ENCODE results near the gene SLC22A25. TPM values are rescaled to one million over a fixed set of nuclear protein-coding genes. Genes with fewer than 3 reads are reported as not detected.
"Not testable (repeated sequence)": the region's sequence is repeated elsewhere in the genome, so short reads cannot be mapped to it uniquely, and the experiment has no call there.

The SLC22A25 gene
- under 1 TPM in 2 of 4 donors, not detected in 2; 0.03 to 0.44 TPM for polyA plus RNA-seq (ENCODE audit: insufficient read length in 4 of 4)

DNA sequence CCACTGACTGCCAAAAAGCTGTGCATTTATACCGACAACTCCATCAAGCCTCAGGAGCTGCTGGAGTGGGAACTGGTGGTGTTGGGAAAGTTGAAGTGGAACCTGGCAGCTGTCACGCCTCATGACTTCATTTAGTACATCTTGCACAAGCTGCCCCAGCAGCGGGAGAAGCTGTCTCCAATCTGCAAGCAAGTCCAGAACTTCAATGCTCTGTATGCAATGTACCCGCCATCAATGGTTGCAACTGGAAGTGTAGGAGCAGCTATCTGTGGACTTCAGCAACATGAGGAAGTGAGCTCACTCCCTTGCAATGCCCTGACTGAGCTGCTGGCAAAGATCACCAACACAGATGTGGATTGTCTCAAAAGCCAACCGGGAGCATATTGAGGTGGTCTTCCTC is at the start of gene SLC22A25:
Gene SLC22A25 (minus strand): TSS at position 67 of the 400 bp plus-strand sequence. CDS start 13,947 bp downstream, outside the sequence.
- DNase-seq (ENCODE audit: low read depth in 4 of 4, low spot score in 2 of 4) = no peak

DNA sequence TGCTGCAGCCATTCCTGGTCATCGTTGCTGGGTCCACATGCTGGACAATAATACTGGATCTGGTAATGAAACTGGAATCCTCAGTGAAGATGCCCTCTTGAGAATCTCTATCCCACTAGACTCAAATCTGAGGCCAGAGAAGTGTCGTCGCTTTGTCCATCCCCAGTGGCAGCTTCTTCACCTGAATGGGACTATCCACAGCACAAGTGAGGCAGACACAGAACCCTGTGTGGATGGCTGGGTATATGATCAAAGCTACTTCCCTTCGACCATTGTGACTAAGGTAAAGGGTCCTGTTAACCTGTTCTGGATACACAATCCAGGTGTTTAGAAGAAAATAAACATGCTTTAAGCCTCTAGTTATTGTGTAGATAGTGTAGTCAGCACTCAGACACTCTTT is 46.9 kb upstream of the SLC22A25 start:
- no peak for DNase-seq (ENCODE audit: low read depth in 4 of 4, low spot score in 2 of 4)

DNA sequence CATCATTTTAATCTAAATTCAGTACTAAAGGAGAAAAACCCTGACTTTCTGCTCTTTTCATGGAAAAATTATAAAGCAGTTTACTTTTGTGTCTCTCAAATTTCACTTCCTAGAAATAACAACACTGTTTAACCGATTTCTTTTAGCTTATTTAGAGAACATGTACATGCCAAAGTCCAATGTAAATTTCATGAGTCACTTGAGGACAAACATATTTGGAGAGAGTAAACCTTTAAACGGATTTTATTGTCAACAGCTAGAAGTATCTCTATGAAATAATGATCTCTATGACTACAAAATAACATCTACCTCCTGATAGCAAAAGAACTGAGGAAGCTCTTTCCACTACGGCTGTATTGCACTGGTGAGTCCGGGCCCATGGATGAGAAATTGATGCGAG is 46.3 kb upstream of the SLC22A25 start:
- DNase-seq (ENCODE audit: low read depth in 4 of 4, low spot score in 2 of 4) = no peak

DNA sequence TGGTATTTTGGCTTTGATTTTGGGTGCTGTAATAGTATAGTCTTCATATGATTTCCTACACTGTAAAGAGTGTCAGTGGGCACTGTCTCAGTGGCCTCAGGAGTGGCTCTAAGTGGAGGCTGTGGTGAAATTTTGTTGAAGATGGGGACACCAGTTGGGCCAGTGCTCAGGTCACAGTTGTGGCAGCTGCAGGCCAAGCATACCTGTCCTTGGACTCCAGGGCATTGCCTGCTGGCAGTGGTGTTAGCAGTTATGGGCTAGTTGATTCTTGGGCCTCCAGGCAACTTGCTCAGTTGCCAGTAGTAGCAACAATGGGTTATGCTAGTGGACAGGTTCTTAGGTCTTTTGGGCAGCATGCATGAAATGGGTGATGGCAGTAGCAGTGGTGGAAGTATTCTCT is 39.2 kb upstream of the SLC22A25 start:
- no peak for DNase-seq (ENCODE audit: low read depth in 4 of 4, low spot score in 2 of 4)

DNA sequence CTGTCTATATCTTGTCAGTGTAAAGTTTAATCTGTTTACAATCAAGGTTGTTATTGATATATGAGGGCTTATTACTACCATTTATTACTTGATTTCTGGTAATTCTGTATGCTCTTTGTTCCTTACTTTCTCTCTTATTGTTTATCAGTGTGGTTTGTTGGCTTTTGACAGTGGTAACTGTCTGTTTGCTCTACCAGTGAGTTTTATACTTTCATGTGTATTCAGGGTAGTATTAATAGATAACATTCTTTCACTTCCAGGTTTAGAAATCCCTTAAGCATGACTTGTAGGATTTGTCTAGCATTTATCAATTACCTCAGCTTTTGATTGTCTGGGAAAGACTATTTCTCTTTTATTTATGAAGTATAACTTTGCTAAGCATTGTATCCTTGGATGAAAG is 37.5 kb upstream of the SLC22A25 start:
- no peak for DNase-seq (ENCODE audit: low read depth in 4 of 4, low spot score in 2 of 4)

DNA sequence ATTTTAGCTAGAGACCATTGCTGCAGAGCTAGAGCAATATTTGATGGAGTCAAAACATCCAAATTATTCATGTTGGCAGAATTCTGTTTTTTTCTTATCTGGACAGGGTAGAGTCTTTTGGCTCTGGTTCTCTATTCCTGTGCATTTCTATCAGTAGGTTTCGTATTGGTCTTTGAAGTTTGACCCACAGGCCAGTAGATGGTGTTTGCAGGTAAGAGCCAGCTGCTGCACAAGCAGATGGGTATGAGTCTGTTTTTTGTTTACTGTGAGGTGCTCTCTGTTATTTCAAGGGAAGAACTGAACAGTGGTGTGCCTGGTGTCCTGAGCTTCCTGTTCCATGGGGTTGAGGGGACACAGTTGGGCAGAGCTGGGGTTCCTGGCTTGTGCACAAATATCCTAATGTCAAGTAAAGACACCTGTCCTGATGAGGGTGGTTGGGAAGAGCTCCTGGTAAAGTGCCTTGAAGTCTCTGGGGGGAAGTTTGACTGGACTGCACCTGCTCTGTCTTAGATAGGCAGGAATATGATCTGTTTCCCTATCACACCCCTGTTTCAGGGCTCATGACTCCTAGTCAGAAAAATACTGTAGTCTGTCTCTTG is 34.0 kb upstream of the SLC22A25 start:
- no peak for DNase-seq (ENCODE audit: low read depth in 4 of 4, low spot score in 2 of 4)

DNA sequence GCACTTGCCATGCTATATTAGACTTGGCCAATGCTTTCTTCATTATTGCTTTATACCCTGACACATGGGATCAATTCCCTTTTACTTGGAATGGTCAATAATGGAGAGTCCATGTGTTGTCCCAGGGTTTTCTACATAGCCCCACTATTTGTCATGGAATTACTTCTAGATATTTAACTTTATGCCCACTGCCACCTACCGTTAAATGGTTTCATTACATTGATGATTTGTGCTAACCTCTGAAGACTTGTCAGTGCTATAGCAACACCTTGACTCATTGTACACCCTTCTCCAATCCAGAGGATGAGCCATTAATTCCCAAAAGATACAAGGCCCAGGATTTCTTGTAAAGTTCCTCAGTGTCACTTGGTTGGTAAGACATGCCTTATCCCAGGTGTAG is 31.4 kb upstream of the SLC22A25 start:
- no peak for DNase-seq (ENCODE audit: low read depth in 4 of 4, low spot score in 2 of 4)

DNA sequence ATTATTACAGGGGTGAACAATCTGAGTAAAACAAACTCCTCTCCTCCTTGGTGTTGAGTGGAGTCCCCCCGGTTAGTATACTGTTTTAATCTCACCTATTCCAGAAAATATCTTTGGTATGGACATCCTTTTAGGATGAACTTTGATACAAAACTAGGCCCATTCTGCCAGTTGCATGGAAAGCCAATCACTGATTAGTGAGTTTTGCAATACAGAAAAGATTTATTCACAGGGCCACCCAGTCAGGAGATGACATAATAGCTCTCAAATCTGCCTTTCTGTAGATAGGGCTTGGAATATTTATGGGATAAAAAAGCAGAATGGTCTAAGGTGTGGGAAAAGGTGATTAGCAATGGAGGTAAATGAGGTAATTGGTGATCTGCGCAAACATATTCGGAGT is 30.3 kb upstream of the SLC22A25 start:
- DNase-seq (ENCODE audit: low read depth in 4 of 4, low spot score in 2 of 4) = no peak

DNA sequence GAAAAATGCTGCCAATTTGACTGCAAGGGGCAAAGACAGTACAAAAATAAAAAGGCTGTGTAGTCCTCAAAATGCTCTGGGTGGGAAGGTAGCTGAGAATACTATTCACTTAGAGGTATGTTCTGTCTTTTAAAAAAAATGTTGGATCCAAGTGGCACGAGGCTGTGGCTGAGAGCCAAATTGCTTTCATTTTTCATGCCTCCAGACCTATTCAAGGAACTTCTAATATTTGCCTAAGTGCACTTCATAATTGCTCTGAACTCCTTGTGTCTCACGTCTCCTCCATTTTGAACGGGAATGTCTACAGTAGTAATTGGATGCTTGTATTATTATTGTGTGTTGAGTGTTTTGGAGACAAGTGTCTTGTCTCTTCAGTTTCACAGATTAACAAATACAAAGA is 19.1 kb upstream of the SLC22A25 start:
- DNase-seq (ENCODE audit: low read depth in 4 of 4, low spot score in 2 of 4) = no peak

DNA sequence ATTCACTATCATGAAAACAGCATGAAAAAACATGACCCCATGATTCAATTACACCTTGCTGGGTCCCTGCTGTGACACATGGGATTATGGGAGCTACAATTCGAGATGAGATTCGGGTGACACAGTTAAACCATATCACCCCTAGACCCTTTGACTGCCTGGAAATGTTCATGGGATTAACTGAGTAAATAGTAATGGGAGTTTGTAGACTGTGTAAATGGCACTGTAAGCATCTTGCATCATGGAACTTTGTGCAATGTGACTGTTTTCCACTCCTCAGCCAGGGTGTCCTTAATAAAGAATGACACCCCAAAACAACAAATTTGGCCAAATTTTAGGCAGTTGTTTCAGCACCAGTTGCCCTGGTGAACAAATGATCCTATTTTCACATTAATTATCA is 7.9 kb upstream of the SLC22A25 start:
- DNase-seq (ENCODE audit: low read depth in 4 of 4, low spot score in 2 of 4) = no peak

DNA sequence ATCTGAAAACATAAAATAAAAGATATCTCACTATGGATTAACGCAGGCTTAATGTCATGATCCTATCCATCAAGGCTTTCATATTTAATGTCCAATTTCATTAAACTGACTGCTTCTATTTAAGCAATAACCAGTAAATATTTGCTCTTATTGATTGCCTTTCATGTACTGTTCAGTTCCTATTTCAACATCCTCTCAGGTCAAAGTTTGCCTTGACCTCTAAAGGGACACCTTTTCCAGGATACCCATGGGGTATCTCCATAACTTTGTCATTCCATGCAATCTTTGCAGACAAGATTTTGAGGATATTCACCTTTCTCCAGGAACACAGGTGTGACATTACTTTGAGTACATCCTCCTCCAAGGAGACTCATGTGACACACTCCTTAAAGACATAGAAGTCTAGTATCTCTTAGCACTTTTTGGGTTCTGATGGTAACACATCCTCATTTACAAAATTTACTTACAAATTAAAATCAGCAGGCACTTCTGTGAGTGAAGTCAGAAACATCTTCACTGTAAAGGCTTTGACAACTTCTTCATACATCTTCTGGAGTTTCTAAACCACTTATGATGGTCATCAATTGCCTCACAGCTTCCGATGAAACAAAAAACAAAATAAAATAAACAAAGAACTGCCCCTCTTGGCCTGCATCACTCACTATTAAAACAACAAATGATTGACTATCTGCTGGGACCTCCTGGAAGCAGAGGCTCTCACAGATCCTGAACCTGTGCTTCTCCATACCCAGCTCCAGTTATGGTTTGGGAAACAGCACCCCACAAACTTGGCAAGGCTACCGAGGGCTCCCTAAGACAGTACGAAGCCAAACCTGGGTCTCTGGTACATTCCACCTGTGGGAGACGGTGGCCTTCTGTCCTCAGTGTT is 7.0 kb upstream of the SLC22A25 start:
- no peak for DNase-seq (ENCODE audit: low read depth in 4 of 4, low spot score in 2 of 4)

DNA sequence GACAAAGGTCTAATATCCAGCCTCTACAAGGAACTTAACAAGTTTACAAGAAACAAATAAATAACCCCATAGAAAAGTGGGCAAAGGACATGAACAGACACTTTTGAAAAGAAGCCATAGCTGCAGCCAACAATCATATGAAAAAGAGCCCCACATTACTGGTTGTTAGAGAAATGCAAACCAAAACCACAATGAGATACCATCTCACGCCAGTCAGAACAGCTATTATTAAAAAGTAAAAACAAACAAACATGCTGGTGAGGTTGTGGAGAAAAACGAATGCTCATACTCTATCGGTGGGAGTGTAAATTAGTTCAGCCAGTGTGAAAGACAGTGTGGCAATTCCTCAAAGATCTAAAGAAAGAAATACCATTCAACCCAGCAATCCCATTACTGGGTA is 5.6 kb upstream of the SLC22A25 start:
- no peak for DNase-seq (ENCODE audit: low read depth in 4 of 4, low spot score in 2 of 4)

DNA sequence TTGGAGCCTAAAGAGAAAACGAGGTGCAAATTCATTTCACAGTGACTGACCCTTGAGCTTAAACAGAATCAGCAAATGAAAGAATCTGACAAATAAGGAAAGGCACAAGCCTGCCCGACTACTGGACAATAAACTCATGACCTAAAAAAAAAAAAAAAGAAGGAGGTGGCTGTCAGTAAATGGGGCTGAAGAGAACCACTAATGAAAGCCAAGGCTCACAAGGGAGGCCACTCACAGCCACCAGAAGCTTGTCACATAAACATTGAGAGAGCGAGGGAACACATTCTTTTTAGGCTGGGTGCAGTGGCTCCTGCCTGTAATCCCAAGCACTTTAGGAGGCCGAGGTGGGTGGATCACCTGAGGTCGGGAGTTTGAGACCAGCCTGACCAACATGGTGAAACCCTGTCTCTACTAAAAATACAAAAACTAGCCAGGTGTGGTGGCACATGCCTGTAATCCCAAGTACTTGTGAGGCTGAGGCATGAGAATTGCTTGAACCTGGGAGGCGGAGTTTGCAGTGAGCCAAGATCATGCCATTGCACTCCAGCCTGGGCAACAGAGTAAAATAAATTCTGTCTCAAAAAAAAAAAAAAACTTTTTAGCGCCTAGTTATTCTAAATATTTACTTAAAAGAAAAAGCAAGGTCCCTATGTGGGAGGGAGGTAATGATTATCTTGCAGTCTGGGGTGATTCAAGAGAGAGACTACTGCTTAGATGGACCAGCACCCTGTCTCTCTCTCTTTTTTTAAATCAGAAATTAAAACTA is 4.0 kb upstream of the SLC22A25 start:
- not testable (repeated sequence) for DNase-seq (ENCODE audit: low read depth in 4 of 4, low spot score in 2 of 4)

DNA sequence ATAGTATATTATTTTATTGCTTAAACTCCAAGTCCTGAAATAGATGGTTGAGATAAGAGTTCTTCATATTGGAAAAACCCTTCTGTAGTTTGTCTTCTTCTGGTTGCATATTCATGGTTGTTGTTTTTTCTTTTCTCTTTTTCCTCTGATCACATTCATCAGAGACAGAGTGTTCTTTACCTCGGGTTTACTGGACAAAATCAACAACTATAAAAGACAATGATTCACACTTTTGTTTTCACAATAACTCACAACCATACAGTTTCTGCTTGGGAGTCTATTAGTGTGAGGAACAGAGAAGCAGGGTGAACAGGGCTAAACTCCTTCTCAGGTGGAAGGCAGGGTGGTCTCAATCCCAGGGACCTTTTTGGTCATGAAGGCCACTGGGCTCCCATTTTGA is 2.6 kb upstream of the SLC22A25 start:
- no peak for DNase-seq (ENCODE audit: low read depth in 4 of 4, low spot score in 2 of 4)

DNA sequence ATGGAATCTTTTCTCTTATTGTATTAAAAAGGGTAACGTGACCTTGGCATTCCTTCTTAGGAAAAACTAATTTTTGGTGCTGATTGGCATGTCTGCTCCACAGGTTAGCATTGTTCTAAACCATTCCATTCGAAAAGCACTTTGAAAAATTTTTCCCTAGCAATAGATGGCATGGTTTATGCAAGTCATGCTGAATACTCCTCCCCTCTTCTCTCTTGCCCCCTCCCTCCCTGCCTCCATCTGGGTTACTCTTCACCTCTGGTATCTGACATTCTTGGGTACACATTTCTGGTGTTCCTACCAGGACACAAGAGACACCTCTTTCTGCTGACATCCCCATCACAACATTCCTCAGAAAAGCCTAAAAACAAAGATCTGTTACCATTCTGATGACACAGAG is 1.5 kb upstream of the SLC22A25 start:
- DNase-seq (ENCODE audit: low read depth in 4 of 4, low spot score in 2 of 4) = no peak

DNA sequence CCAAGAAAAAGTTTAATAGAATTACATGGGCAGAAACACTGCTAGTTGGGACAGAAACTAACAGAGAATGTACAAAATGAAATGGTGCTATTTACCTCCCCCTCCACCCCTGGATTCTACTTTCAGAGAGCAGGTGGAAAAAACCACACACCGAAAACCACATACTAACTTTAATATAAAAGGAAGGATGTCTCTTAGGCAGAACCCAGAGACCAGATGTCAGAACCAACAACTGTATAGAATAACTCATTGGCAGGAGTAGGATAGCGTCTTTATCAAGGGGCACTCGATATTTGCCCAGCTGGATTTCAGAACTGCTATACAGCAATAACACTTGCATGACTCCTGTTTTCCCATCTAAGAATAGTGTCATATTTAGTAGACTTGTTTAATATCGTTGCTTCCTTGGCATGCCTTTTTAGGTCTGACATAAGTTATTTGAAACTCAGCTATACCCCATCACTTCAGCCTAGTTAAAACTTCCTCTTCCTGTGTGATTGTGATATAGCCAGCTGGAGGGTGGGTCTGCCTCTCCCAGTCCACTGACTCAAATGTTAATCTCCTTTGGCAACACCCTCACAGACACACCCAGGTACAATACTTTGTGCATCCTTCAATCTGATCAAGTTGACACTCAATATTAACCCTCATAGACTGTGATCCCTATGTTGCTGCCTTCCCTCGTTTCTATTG is 1.2 kb downstream of the SLC22A25 start:
- no peak for DNase-seq (ENCODE audit: low read depth in 4 of 4, low spot score in 2 of 4)

DNA sequence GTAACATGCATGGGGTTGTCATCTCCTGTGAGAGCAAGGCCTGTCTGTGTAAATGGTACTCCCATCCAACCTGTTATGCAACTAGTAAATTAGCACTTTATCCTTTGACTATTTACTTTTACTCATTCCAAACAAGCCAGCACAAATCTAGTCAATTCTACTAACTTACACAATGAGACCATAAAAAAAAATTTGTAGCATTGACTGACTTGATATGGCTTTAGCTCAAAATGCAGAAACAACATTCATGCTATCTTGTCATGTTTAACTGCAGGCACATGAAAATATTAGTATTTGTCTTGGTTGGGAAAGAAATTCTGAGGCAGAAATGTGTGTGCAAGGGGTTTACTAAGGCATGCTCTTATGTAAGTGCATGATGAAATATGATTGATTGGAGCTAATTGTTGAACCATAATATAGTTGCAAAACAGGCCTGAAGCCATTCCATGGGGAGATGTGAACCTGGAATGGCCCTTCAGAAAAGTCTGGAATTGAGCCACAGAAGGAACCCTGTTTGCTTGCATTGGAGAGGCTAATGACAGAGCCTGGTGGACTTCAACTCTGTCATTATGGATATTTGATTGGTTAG is 2.5 kb downstream of the SLC22A25 start:
- no peak for DNase-seq (ENCODE audit: low read depth in 4 of 4, low spot score in 2 of 4)

DNA sequence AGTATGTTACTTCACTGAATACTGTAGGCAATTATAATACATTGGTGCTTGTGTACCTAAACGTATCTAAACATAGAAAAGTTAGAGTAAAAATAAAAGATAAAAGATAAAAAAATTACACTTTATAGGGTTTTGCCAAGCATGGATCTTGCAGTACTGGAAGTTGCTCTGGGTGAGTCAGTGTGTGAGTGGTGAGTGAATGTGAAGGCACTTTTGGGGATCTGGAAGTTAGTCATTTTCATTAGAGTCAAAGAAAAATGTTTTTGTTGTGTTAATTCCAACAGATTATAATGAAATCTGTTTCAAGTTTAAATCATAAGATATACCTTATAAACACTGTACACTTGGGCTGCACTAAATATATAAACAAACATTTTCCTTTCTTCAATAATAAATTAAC is 3.3 kb downstream of the SLC22A25 start:
- DNase-seq (ENCODE audit: low read depth in 4 of 4, low spot score in 2 of 4) = no peak

DNA sequence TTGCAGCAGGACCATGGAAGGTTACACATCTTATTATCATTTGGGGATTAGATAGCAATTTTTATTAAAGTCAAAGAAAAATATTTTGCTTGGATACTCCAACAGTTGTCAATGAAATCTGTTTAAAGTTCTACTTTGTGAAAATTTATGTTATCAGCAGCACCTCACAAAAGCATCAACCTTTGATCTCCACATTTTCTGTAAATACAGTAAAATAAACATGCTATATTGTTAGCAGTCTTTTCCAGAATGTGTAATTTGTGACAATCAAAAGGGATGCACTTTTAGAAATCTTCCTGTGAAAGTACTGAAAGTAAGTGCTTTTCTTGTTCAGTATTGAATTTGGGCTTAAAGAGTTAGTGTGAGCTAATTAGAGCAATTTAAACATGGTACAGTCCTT is 4.1 kb downstream of the SLC22A25 start:
- no peak for DNase-seq (ENCODE audit: low read depth in 4 of 4, low spot score in 2 of 4)

DNA sequence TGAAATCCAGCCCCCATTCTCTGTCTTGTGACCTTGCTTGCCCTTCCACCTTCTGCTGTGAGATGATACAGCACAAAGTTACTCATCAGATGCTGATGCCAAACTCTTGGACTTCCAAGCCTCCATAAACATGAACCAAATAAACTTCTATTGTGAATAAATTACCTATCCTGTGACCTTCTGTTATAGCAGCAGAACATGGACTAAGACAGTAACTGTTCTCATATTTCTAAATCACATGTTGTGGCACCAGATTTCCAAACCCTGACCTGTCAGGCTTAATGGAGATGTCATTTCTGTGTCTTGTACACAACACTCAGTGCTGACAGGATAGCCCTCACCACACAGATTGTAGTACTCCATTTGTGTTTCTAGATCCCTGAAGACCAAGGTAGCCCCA is 6.0 kb downstream of the SLC22A25 start:
- no peak for DNase-seq (ENCODE audit: low read depth in 4 of 4, low spot score in 2 of 4)
